ENCODE measurements around the gene NBAS. TPM values are rescaled to one million over a fixed set of nuclear protein-coding genes. Genes with fewer than 3 reads are reported as not detected.

Gene NBAS
- total RNA-seq, 1 experiment from 2014 or later, result 36.3 TPM

GRCh38 chr2:15352363-15352762 is 208.8 kb downstream of the NBAS start:
- H3K4me1 ChIP-seq (ENCODE audit: control insufficient read depth, insufficient read depth, low read length), result no peaks in the 10 kb centered on the region
- intact Hi-C loops (cut with micrococcal nuclease; ENCODE audit: unreplicated experiment) (no loop called here), in situ Hi-C loops (cut with HindIII; ENCODE audit: low pct_unique_long_range_greater_than_20kb, low sequenced_read_pairs) (no loop called here)
- H3K27me3 ChIP-seq (ENCODE audit: control insufficient read depth, insufficient read depth, low read length), result no peaks in the 10 kb centered on the region
- no peaks in the 10 kb centered on the region; the same call in 1 of the 2 replicates for H3K36me3 ChIP-seq (ENCODE audit: control insufficient read depth, insufficient read depth, low read length)
- no peak overlapping the region for H3K27ac ChIP-seq (ENCODE audit: low read length)
- H3K9me3 ChIP-seq (ENCODE audit: control insufficient read depth, insufficient read depth, low read depth, low read length), result no peaks in the 10 kb centered on the region
- ChIA-PET CTCF (no interaction called here), POLR2A (no interaction called here)
- no peak overlapping the region for H3K4me3 ChIP-seq (ENCODE audit: low read depth in 2 of 2, low read length in 2 of 2)
- ATAC-seq, result no peak
- no TSS peak for BruUV-seq (replicated peaks)
- no peak for DNase-seq (ENCODE audit: low read depth, low spot score)
- TF ChIP-seq TCF7L2 (IDR thresholded peaks at IDR 0.05; ENCODE audit: low read depth, low read length) (no peak), CTCF (IDR thresholded peaks at IDR 0.05) (no peak), SIN3A (IDR thresholded peaks at IDR 0.05; ENCODE audit: borderline replicate concordance, insufficient read depth, low read depth, low read length) (no peak), REST (IDR thresholded peaks at IDR 0.05; ENCODE audit: insufficient read depth in 1 of 2, low read depth in 2 of 2, low read length in 1 of 2) (no peak), POLR2AphosphoS5 (IDR thresholded peaks at IDR 0.05; ENCODE audit: low read depth, low read length) (no peak)

- intact Hi-C loops (cut with micrococcal nuclease; ENCODE audit: unreplicated experiment), result no loop called here
- in situ Hi-C loops (cut with HindIII; ENCODE audit: low pct_unique_long_range_greater_than_20kb, low sequenced_read_pairs), result no loop called here
- H3K27me3 ChIP-seq (ENCODE audit: control insufficient read depth, insufficient read depth, low read length), result no peaks in the 10 kb centered on the region
- H3K4me3 ChIP-seq (ENCODE audit: low read depth in 2 of 2, low read length in 2 of 2), result no peak overlapping the region
- no peaks in the 10 kb centered on the region for H3K36me3 ChIP-seq (ENCODE audit: control insufficient read depth, insufficient read depth, low read length)
- no peaks in the 10 kb centered on the region for H3K9me3 ChIP-seq (ENCODE audit: control insufficient read depth, insufficient read depth, low read depth, low read length)
- CTCF ChIA-PET, result no interaction called here
- ATAC-seq (no peak), DNase-seq (ENCODE audit: low read depth, low spot score) (no peak)
- POLR2A ChIA-PET, result no interaction called here
- no TSS peak for BruUV-seq (replicated peaks)
- no peaks in the 10 kb centered on the region for H3K4me1 ChIP-seq (ENCODE audit: control insufficient read depth, insufficient read depth, low read length)
- TF ChIP-seq REST (IDR thresholded peaks at IDR 0.05; ENCODE audit: insufficient read depth in 1 of 2, low read depth in 2 of 2, low read length in 1 of 2) (no peak), POLR2AphosphoS5 (IDR thresholded peaks at IDR 0.05; ENCODE audit: low read depth, low read length) (no peak), CTCF (IDR thresholded peaks at IDR 0.05) (no peak), SIN3A (IDR thresholded peaks at IDR 0.05; ENCODE audit: borderline replicate concordance, insufficient read depth, low read depth, low read length) (no peak), TCF7L2 (IDR thresholded peaks at IDR 0.05; ENCODE audit: low read depth, low read length) (no peak)
- H3K27ac ChIP-seq (ENCODE audit: low read length), result no peak overlapping the region
Measured at GRCh38 chr2:15348636-15349035, 212.5 kb downstream of the NBAS start.

Data from Panc1 (cell line).